GM18511 (cell line): ENCODE data around the gene ZNF418.
A peak's percentile ranks its signal among the peaks of the same experiment; 100 is the strongest.

ENCODE experiments used
- ATAC-seq: cut with Tn5 transposase; IDR thresholded peaks from one replicate; pipeline ENCODE4 v1.9.1; 2021; ENCODE audit warnings: mild to moderate bottlenecking, moderate library complexity; ENCODE audit not compliant: unreplicated experiment

The ZNF418 gene

DNA sequence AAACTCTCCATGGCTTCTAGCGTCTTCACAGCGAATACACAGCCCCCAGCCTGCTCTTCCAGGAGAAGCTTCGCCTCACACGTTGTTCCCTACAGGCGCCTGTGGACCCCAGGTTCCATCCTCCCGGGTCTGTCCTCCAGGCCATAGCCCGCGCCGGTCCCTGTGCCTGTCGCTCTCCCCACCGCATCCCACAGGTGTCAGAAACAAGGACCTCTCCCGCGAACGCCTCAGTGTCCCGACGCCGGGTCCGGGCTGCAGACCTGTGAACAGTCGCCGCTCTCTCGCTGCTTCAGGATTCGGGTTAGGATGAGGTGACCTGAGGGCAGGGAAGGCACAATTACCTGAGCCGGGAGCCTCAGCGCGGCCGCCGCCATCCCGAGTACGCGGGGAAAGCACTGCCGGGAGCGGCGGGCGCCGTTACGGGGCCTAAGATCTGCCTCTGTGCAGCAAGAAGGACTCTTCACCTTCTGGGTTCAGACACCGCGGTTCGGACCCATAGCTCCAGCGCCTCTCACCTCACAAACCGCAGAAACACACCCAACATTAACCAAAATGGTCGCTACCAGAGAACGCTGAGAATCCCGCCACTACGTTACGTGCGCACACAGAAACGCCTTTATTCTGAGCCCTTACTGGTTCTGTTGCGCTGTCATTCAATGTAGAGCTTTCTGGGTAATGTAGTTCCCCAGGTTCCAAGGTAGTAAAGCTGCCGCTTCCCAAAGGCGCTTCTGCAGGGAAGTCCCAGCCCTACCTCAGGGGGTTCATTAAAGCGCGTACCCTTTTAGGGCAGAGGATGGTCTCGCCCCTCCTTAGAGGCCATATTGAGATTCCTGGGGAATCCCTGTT, at the start of gene ZNF418:
TSS of gene ZNF418 (minus strand) at position 583 of the 846 bp plus-strand sequence. CDS start 1,580 bp downstream, outside the sequence.
- no peak for ATAC-seq

DNA sequence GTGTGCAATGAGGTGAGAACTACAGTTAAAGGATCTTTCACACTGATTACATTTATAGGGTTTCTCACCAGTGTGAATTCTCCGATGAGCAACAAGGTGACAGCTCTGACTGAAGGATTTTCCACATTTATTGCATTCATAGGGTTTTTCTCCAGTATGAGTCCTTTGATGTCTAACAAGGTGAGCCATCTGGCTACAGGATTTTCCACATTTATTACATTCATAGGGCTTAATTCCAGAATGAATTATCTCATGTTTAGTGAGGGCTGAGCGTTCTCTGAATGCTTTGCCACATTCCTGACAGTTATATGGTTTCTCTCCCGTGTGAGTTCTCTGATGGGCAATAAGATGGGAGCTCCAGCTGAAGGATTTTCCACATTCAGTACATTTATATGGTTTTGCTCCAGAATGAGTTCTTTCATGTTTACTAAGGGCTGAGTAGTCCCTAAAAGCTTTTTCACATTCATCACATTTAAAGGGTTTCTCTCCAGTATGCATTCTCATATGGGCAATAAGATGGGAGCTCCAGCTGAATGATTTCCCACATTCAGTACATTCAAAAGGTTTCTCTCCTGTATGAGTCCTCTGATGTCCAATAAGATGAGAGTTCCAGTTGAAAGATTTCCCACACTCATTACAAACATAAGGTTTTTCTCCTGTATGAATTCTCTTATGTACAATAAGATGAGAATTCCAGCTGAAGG, 43.5 kb upstream of the ZNF418 start:
- ATAC-seq = no peak

DNA sequence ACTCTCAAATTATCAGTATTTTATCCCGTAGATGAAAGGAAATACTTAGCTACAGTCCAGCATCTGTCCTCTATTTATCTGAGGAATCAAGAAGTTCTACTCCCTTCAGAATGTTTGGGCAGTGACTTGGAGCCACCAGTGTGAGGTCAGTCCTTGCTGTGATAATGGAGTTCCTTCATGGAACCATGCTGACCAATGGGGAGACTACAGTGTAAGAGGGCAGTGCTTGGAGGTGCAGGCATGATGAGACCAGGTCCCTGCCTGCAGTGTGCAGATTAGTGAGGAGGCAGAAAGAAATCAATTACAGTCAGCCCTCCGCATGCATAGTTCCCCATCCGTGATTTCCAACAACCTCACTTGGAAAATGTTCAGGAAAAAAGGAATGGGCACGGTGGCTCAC, 39.2 kb upstream of the ZNF418 start, which contains the start of gene C19orf18:
TSS of gene C19orf18 (minus strand) at position 101 of the 400 bp plus-strand sequence. CDS start 102 bp downstream, outside the sequence.
- no peak for ATAC-seq

GRCh38 chr19:57964761-57965160, 29.6 kb upstream of the ZNF418 start:
- ATAC-seq = no peak

DNA sequence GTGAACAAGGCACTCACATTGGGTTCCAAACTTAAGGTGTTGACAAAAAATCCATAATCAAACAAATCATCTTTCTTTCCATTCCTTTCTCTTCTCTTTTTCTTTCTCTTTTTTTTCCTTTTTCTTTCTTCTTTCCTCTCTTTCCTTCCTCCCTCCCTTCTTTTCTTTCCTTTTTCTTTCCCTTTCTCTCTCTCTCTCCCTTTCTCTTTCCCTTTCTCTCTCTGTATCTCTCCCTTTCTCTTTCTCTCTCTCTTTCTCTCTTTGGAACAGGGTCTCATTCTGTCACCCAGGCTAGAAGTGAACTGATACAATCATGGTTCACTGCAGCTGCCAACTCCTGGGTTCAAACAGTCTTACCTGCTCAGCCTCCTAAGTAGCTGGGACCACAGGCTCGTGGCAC, 26.6 kb upstream of the ZNF418 start:
- no peak for ATAC-seq

- no peak for ATAC-seq
Observed at GRCh38 chr19:57954996-57955395, 19.8 kb upstream of the ZNF418 start.

DNA sequence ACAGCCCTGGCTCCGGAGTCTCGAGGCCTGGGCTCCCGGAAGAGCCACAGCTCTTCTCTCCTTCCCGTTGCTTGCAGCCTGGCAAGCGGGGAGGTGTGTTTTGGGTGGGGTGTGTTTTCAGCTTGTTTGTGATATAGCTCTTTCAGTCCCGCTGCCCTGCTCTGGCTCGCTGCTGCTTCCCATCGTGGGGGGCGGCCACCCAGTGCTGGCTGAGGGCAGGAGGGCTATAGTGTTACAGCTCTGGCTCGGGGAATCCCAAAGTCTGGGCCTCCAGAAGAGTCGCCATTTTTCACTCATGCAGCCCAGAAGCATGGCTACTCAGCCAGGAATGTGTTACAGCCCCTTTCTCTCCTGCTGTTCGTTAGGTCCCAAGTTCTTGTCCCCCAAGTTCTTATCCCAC, 14.5 kb upstream of the ZNF418 start:
- no peak for ATAC-seq

DNA sequence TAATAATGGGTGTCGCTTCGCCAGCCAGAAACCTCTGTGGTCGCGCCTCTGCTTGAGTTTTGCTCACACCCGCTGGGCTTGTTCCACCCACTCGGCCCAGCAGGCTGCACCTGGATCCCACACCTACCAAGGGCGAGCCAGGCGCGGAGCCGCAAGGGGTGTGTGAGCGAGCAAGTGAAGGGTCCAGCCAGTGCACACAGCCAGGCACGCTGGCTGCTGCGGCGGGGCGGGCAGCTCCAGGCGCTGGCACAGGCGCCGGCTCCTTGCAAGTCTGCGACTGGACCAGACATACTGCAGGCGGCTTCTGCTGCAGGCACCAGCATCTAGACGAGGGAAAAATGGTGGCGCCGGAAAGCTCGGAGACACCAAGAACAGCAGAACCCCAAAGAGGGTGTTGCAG, 14.1 kb upstream of the ZNF418 start:
- ATAC-seq = no peak

- ATAC-seq = peak; percentile 94
Observed at GRCh38 chr19:57947419-57948134, 12.4 kb upstream of the ZNF418 start, which contains the start of gene ZNF256. Gene ZNF256 (minus strand): TSS chr19:57947706. CDS start chr19:57947474, 232 bp downstream.

DNA sequence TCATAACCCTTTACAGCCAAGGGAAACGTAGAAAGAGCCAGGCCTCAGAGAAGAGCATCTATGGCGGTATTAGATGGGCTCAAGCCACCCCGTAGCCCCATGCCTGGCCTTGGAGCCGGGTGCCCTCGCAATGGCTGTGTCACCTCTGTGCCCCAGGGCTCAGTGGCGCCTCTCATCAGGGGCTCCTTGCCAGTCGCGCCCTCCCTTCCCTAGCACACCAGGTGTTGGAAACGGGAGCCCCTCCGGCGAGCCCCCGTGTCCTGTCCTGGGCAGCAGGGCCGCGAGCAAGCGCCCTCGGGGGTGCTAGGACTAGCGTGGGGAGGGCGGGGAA, 11.9 kb upstream of the ZNF418 start:
- no peak for ATAC-seq

DNA sequence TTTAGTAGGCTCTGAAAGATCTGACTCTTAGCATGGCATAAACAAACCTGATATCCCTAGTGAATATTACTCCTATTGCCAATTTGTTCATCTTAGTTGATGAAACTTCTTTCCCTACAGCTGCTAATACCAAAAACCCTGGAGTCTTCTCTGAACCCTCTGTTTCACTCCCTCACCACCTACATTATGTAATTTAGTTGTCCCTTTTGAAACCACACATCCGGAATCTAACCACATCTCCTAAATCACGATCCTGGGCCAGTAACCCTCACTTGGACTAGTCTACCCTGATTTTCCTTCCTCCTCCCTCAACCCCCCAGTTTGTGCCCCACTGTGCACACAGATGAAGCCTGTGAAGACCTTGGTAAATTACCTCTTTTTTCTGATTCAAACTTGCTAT, 11.1 kb upstream of the ZNF418 start:
- no peak for ATAC-seq

DNA sequence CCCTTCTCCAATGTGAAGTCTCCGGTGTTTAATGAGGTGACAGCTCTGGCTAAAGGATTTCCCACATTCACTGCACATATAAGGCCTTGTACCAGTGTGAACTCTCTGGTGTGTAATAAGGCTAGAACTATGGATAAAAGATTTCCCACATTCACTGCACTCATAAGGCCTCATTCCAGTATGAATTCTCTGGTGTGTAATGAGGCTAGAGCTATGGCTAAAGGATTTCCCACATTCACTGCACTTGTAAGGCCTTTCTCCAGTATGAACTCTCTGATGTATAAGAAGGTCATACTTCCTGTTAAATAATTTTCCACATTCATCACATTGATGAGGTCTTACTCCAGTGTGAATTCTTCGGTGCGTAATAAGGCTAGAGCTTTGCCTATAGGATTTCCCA, 6.4 kb upstream of the ZNF418 start:
- no peak for ATAC-seq

DNA sequence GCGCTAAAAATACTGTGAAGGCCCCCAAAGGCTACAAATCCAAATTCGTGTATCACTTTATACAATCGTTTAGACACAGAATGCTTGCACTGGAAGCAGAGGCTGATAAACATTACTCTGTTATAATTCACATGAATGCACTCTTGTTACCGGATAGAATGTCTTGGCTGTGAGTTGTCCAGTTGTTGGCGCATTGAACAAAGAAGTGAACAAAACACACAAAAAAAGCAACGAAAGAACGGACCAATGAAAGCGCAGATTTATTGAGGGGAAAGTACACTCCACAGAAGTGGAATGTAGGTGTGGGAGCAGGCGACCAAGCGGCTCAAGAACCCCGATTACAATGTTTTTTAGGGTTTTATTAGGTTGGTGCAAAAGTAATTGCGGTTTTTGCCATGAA, 529 bp upstream of the ZNF418 start:
- ATAC-seq = no peak

- no peak for ATAC-seq
Observed at GRCh38 chr19:57927587-57927986, 7.6 kb downstream of the ZNF418 start.

GRCh38 chr19:57916168-57916995, 18.8 kb downstream of the ZNF418 start, which contains the start of gene ZNF417:
Gene ZNF417 (minus strand): TSS chr19:57916592. CDS start chr19:57916411, 181 bp downstream.
- ATAC-seq = peak; percentile 98

- ATAC-seq = no peak
Observed at GRCh38 chr19:57914531-57914930, 20.7 kb downstream of the ZNF418 start.

GRCh38 chr19:57907394-57907793, 27.8 kb downstream of the ZNF418 start:
- no peak for ATAC-seq

DNA sequence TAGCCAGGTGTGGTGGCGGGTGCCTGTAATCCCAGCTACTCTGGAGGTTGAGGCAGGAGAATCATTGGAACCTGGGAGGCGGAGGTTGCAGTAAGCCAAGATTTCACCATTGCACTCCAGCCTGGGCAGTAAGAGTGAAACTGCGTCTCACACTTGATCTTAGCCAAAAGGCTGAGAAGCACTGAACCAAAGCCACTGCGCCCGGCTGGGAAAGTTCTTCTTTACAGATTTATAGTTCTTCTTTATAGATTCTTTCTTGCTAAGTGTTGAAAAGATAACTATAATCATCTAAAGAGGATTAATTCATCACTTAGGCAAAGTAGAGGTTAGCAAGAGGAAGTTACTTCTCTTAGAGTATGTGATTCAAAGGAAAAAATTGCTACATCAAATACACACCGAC, 29.9 kb downstream of the ZNF418 start:
- no peak for ATAC-seq

DNA sequence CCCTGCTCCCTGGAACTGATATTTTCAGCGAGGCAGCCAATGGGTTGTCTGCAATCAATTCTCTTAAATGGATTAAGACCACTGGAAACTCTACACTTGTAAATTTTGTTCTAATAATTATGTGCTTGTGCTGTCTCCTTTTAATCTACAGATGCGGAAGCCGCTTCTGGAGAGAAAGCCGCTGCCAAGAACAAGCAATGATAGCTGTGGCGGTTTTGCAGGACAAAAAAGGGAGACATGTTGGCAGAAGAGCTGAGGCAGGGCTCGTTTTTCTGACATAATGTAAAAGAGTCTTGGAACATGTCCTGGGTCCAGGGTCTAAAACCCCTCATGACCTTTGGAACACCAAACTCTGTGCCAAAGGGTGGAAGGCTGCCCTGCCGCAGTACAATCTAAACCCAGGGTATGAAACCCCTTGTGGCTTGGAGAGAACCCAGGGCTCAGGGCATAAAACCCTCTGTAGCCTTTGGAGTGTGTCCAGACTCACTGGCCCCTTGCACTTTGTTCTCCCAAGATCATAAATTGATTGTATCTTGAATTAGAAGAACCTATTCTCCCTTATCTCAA, 31.5 kb downstream of the ZNF418 start:
- no peak for ATAC-seq

DNA sequence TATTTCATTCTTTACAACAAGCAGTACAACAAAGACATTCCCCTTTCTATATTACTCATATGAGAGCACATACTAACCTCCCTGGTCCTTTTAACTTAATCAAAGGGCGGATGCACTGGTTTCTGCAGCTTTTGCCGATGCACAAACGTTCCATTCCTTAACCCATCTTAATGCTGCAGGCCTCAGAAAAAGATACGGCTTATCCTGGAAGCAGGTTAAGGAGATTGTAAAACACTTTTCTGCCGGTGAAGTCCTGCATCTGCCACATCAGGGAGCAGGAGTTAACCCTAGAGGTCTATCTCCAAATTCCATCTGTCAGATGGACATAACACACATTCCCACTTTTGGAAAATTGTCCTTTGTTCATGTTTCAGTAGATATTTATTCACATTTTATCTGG, 34.9 kb downstream of the ZNF418 start:
- ATAC-seq = no peak
